DND-41 (cell line): ENCODE measurements around the gene SLC37A2.

Experiments used
- ATAC-seq: fragments of 200-7000 bp; cut with Tn5 transposase; 3 replicates; pipeline ENCODE4 v1.9.1; 2021; ENCODE audit warnings: low read depth; ENCODE audit not compliant: insufficient read depth
- DNase-seq: peaks from one replicate; pipeline ENCODE4 v3.0.0-alpha.2; 2020
- H2AFZ ChIP-seq: 2 replicates; pipeline ENCODE4 v1.6.0; 2012; ENCODE audit warnings: low read depth, low read length
- H3K27ac ChIP-seq: 2 replicates; pipeline ENCODE4 v1.5.1; 2012; ENCODE audit warnings: low read length, inconsistent platforms
- H3K27me3 ChIP-seq: fragments of 200-600 bp; sonication (generic); 2 replicates; pipeline ENCODE4 v1.6.0; 2012; ENCODE audit warnings: low read length, mild to moderate bottlenecking, inconsistent platforms; ENCODE audit not compliant: insufficient read depth, poor library complexity
- H3K36me3 ChIP-seq: 2 replicates; pipeline ENCODE4 v1.5.1; 2012; ENCODE audit warnings: low read length, inconsistent platforms; ENCODE audit not compliant: insufficient read depth
- H3K4me1 ChIP-seq: 2 replicates; pipeline ENCODE4 v1.5.1; 2012; ENCODE audit warnings: mild to moderate bottlenecking, low read length; ENCODE audit not compliant: insufficient read depth
- H3K4me2 ChIP-seq: 2 replicates; pipeline ENCODE4 v1.6.0; 2012; ENCODE audit warnings: mild to moderate bottlenecking, moderate library complexity, low read length, inconsistent platforms; ENCODE audit not compliant: insufficient read depth
- H3K4me3 ChIP-seq, 2 experiments: fragments of 200-600 bp in 1 of 2; shearing (Covaris generic) in 1 of 2; 2 replicates each; pipeline ENCODE4 v1.5.1; 2012 to 2016; ENCODE audit warnings: inconsistent platforms in 2 of 2, low read length in 2 of 2, mild to moderate bottlenecking in 2 of 2, low read depth in 1 of 2, moderate library complexity in 1 of 2
- H3K79me2 ChIP-seq: 2 replicates; pipeline ENCODE4 v1.6.0; 2012; ENCODE audit warnings: low read length, inconsistent platforms; ENCODE audit not compliant: insufficient read depth
- H3K9ac ChIP-seq: 2 replicates; pipeline ENCODE4 v1.6.0; 2012; ENCODE audit warnings: low read depth, mild to moderate bottlenecking, inconsistent platforms, low read length, moderate library complexity
- H3K9me3 ChIP-seq: 2 replicates; pipeline ENCODE4 v1.5.1; 2012; ENCODE audit warnings: low read length, moderate library complexity, mild to moderate bottlenecking, inconsistent platforms; ENCODE audit not compliant: insufficient read depth, severe bottlenecking
- H4K20me1 ChIP-seq: 2 replicates; pipeline ENCODE4 v1.6.0; 2012; ENCODE audit warnings: low read length; ENCODE audit not compliant: insufficient read depth
- CTCF ChIP-seq: IDR thresholded peaks from 2 replicates; pipeline ENCODE4 v1.5.1; 2012; ENCODE audit warnings: borderline replicate concordance, low read length, moderate library complexity, mild to moderate bottlenecking; ENCODE audit not compliant: poor library complexity, severe bottlenecking; ENCODE audit errors: extremely low read depth
- EZH2 ChIP-seq: IDR thresholded peaks from 3 replicates; pipeline ENCODE4 v1.6.1; 2012; ENCODE audit warnings: borderline replicate concordance, low read depth, mild to moderate bottlenecking, moderate library complexity, low read length, inconsistent platforms; ENCODE audit not compliant: severe bottlenecking

SLC37A2 gene

GRCh38 chr11:125071435-125071834, 8.3 kb downstream of the SLC37A2 start:
- no peaks in the 10 kb centered on the region for H3K79me2 ChIP-seq
- no peaks in the 10 kb centered on the region for H3K9me3 ChIP-seq
- no peak overlapping the region for H2AFZ ChIP-seq
- no peak overlapping the region for H3K9ac ChIP-seq
- H3K27ac ChIP-seq: no peak overlapping the region
- H3K4me1 ChIP-seq: no peaks in the 10 kb centered on the region
- H3K4me3 ChIP-seq: no peak overlapping the region
- no peaks in the 10 kb centered on the region for H3K36me3 ChIP-seq
- no peak for DNase-seq
- H3K4me2 ChIP-seq: no peak overlapping the region
- H4K20me1 ChIP-seq: no peaks in the 10 kb centered on the region
- ATAC-seq: no peak
- H3K27me3 ChIP-seq: no peaks in the 10 kb centered on the region
- no peak for TF ChIP-seq CTCF
- no peak for TF ChIP-seq EZH2

- H3K4me2 ChIP-seq: no peak overlapping the region
- H3K4me1 ChIP-seq: no peaks in the 10 kb centered on the region
- H3K9ac ChIP-seq: no peak overlapping the region
These were observed 8.7 kb downstream of the SLC37A2 start for GRCh38 chr11:125071846-125072217.

DNA sequence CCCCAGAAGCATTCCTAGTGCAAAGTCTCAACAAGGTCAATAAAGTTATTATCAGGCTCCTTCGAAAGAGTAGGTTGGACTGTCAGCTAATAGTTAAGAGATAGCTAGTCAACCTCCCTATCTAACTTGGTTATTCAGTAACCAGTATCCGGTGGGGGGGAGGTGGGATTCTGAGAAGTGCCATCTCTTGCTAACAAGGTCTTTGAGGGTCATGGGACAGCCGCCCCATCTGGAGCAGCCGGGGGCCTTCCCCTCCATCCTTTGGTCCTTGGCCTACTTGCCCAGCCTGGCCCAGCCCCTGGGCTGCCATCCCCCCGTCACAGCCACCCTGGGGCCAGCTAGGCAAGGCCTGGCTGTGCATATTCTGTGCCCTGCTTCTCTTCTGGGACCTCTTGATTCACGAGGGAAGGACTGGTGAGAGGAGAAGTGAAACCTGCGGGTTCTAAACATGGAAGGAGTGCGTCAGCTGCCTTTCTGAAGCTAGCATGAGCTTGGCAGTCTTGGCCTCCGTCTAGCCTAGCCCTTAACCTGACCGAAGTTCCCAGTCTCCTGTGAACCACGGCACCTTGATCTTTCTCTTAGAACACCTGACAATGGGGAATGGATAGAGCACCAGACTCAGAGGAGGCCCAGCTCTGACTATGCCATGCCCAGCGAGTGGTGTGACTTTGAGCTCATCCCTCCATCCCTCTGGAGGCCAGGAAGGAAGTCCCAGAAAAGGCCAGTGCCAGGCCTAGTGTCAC, 9.3 kb downstream of the SLC37A2 start:
- no peak overlapping the region for H2AFZ ChIP-seq
- H4K20me1 ChIP-seq: no peaks in the 10 kb centered on the region
- H3K27me3 ChIP-seq: no peaks in the 10 kb centered on the region
- H3K36me3 ChIP-seq: no peaks in the 10 kb centered on the region
- DNase-seq (no peak), ATAC-seq (no peak)
- no peaks in the 10 kb centered on the region for H3K4me1 ChIP-seq
- H3K9ac ChIP-seq: no peak overlapping the region
- no peak overlapping the region for H3K4me3 ChIP-seq
- no peak overlapping the region for H3K4me2 ChIP-seq
- no peaks in the 10 kb centered on the region for H3K79me2 ChIP-seq
- TF ChIP-seq EZH2 (no peak), CTCF (no peak)
- no peaks in the 10 kb centered on the region for H3K9me3 ChIP-seq
- H3K27ac ChIP-seq: no peak overlapping the region

More at GRCh38 chr11:125071846-125072217, 8.7 kb downstream of the SLC37A2 start:
- Histone ChIP-seq H3K4me3 (no peak overlapping the region), H3K27me3 (no peaks in the 10 kb centered on the region), H2AFZ (no peak overlapping the region), H3K9me3 (no peaks in the 10 kb centered on the region), H3K27ac (no peak overlapping the region), H3K36me3 (no peaks in the 10 kb centered on the region), H3K79me2 (no peaks in the 10 kb centered on the region), H4K20me1 (no peaks in the 10 kb centered on the region)
- DNase-seq (no peak), ATAC-seq (no peak)
- TF ChIP-seq EZH2 (no peak), CTCF (no peak)
